Measurements from ENCODE around the gene VPS54.

The VPS54 gene

GRCh38 chr2:63984606-63985359, 34.4 kb downstream of the VPS54 start:
- POLR2A ChIA-PET, result no interaction called here
- DNase-seq (ENCODE audit: extremely low spot score), result no peak
- no peak for TF ChIP-seq CTCF (IDR thresholded peaks at IDR 0.05; ENCODE audit: control extremely low read depth, extremely low read depth, low read depth, missing control alignments)
- CTCF ChIA-PET, result no interaction called here

- CTCF ChIA-PET, result no interaction called here
- TF ChIP-seq CTCF (IDR thresholded peaks at IDR 0.05; ENCODE audit: control extremely low read depth, extremely low read depth, low read depth, missing control alignments), result no peak
- no peak for DNase-seq (ENCODE audit: extremely low spot score)
- POLR2A ChIA-PET, result no interaction called here
Measured at GRCh38 chr2:63983986-63984605, 35.1 kb downstream of the VPS54 start.

DNA sequence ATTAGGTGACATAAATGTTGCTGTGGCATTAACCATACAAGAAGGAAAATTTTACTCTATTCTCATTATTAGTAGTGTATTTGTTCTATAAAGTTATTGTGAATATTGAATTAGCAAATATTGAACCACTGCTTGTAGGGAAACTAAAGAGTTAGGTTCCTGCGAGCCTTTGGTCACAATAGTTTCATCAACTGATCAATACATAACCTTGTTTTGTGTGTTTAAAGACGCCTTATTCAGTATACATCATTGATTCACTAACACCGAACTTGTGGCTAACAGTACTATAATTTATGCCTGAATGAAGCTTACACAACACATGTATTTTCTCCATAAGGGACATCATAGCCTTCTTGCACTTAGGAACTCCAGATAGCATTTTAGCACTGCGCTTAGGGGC, 36.9 kb downstream of the VPS54 start:
- CTCF ChIA-PET, result no interaction called here
- TF ChIP-seq CTCF (IDR thresholded peaks at IDR 0.05; ENCODE audit: control extremely low read depth, extremely low read depth, low read depth, missing control alignments), result no peak
- DNase-seq (ENCODE audit: extremely low spot score), result no peak
- POLR2A ChIA-PET, result no interaction called here

GRCh38 chr2:63981702-63982103, 37.5 kb downstream of the VPS54 start:
- POLR2A ChIA-PET, result no interaction called here
- no peak for TF ChIP-seq CTCF (IDR thresholded peaks at IDR 0.05; ENCODE audit: control extremely low read depth, extremely low read depth, low read depth, missing control alignments)
- CTCF ChIA-PET, result no interaction called here
- DNase-seq (ENCODE audit: extremely low spot score), result no peak

DNA sequence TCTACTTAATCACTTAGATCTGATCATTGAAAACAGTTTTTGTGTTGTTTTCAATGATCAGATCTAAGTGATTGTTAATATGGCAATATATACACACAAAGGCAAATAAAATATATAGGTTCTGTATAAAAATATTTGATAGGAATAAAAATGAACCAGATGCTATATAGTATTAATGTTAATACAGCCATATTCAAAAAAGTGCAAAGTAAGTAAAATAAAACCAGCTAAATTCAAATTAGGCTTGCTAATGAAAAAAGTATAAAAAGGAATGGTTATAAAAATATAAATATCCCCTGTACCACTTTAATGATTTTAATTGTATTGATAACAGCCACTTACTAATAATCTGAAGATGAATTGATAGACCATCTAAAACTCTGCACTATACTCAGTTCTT, 38.4 kb downstream of the VPS54 start:
- TF ChIP-seq CTCF (IDR thresholded peaks at IDR 0.05; ENCODE audit: control extremely low read depth, extremely low read depth, low read depth, missing control alignments), result no peak
- ChIA-PET POLR2A (no interaction called here), CTCF (interaction anchor here (0.7 to 0.8 kb wide), 2 partner anchors 10 to 35 kb away, joined by 3 read pairs; no protein-coding TSS in a partner anchor)
- no peak for DNase-seq (ENCODE audit: extremely low spot score)

DNA sequence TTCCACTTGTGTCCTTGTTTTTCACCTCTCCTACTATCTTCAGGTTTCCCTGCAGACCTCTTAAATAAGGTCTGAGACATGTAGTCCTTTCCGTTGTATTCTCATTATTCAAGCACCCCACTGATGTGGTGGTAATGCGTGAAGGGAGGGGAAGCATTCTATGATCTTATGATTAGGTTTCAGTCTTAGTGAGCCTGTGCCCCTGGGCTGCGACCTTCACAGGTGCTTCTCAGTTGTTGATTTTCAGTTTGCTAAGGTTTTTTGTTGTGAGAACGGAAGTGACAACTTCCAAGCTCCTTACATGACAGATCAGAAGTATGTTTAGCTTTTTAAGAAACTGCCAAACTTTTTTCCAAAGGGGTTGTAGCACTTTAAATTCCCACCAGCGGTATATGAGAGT, 41.3 kb downstream of the VPS54 start:
- CTCF ChIA-PET, result interaction anchor here (1.4 to 1.6 kb wide), 4 partner anchors 9 to 58 kb away, joined by 3 read pairs; no protein-coding TSS in a partner anchor

More for the DNA sequence above, 41.3 kb downstream of the VPS54 start:
- TF ChIP-seq CTCF (IDR thresholded peaks at IDR 0.05; ENCODE audit: control extremely low read depth, extremely low read depth, low read depth, missing control alignments), result no peak
- POLR2A ChIA-PET, result interaction anchor here (0.6 kb wide), 1 partner anchor 9 kb away, joined by 3 read pairs; no protein-coding TSS in a partner anchor
- DNase-seq (ENCODE audit: extremely low spot score), result peak; percentile 30

Data from GM10248 (cell line).